Neural cell (in vitro differentiated cells): ENCODE data around the gene MEX3D. TPM values are rescaled to one million over a fixed set of nuclear protein-coding genes. Genes with fewer than 3 reads are reported as not detected.

Experiments used
- H2AFZ ChIP-seq: fragments of 200-600, 300-800 bp; sonication (generic), shearing (Covaris generic); 2 replicates; pipeline ENCODE4 v1.6.0; 2014; ENCODE audit warnings: low read depth, mild to moderate bottlenecking, antibody characterized with exemption, low read length, moderate library complexity
- H3F3A ChIP-seq: fragments of 200-600 bp; shearing (Covaris generic); 2 replicates; pipeline ENCODE4 v1.6.1; 2016; ENCODE audit warnings: mild to moderate bottlenecking, moderate library complexity, mixed read lengths, antibody characterized with exemption, low read length; ENCODE audit not compliant: insufficient read depth, poor library complexity, severe bottlenecking
- H3K27ac ChIP-seq: fragments of 200-600, 300-800 bp; sonication (generic), shearing (Covaris generic); 2 replicates; pipeline ENCODE4 v1.5.1; 2014; ENCODE audit warnings: mild to moderate bottlenecking, low read length, moderate library complexity
- H3K27me3 ChIP-seq: fragments of 300-800, 200-600 bp; sonication (generic), shearing (Covaris generic); 2 replicates; pipeline ENCODE4 v1.6.0; 2014; ENCODE audit warnings: mild to moderate bottlenecking, low read depth, low read length, moderate library complexity; ENCODE audit not compliant: insufficient read depth
- H3K36me3 ChIP-seq: fragments of 300-800, 200-600 bp; sonication (generic), shearing (Covaris generic); 2 replicates; pipeline ENCODE4 v1.5.1; 2014; ENCODE audit warnings: mild to moderate bottlenecking, antibody characterized with exemption, low read length, moderate library complexity; ENCODE audit not compliant: insufficient read depth
- H3K4me2 ChIP-seq: fragments of 300-800, 200-600 bp; sonication (generic), shearing (Covaris generic); 2 replicates; pipeline ENCODE4 v1.6.0; 2014; ENCODE audit warnings: mild to moderate bottlenecking, low read length
- H3K4me3 ChIP-seq: fragments of 300-800, 200-600 bp; sonication (generic), shearing (Covaris generic); 2 replicates; pipeline ENCODE4 v1.5.1; 2014; ENCODE audit warnings: mild to moderate bottlenecking, low read length, moderate library complexity
- H3K79me2 ChIP-seq: fragments of 200-600 bp; shearing (Covaris generic); replicated peaks from 2 replicates; pipeline ENCODE4 v1.6.0; 2014; ENCODE audit warnings: mild to moderate bottlenecking, low read length, moderate library complexity; ENCODE audit not compliant: insufficient read depth
- H3K9ac ChIP-seq: fragments of 300-800, 200-600 bp; sonication (generic), shearing (Covaris generic); 2 replicates; pipeline ENCODE4 v1.6.1; 2016; ENCODE audit warnings: mild to moderate bottlenecking, low read length, mixed read lengths
- H3K9me2 ChIP-seq: fragments of 200-600 bp; shearing (Covaris generic); 2 replicates; pipeline ENCODE4 v1.6.1; 2016; ENCODE audit warnings: mild to moderate bottlenecking, low read length, mixed read lengths; ENCODE audit not compliant: insufficient read depth
- H3K9me3 ChIP-seq: fragments of 200-600, 300-800 bp; sonication (generic), shearing (Covaris generic); 2 replicates; pipeline ENCODE4 v1.6.1; 2016; ENCODE audit warnings: mild to moderate bottlenecking, mixed run types, low read length, moderate library complexity, mixed read lengths
- H4K20me1 ChIP-seq: fragments of 200-600 bp; shearing (Covaris generic); 2 replicates; pipeline ENCODE4 v1.6.1; 2016; ENCODE audit warnings: mild to moderate bottlenecking, mixed run types; ENCODE audit not compliant: insufficient read depth
- EP300 ChIP-seq: fragments of 450-650 bp; conservative IDR thresholded peaks from 2 replicates; pipeline ENCODE4 v1.6.1; 2014; ENCODE audit warnings: antibody characterized with exemption, mild to moderate bottlenecking, moderate library complexity; ENCODE audit not compliant: poor library complexity, severe bottlenecking
- EZH2 ChIP-seq: fragments of 200-600, 300-800 bp; shearing (Covaris generic), sonication (generic); IDR thresholded peaks from 2 replicates; pipeline ENCODE4 v1.6.1; 2014; ENCODE audit warnings: antibody characterized with exemption, low read length, borderline replicate concordance, mild to moderate bottlenecking; ENCODE audit not compliant: insufficient read depth, poor library complexity, severe bottlenecking
- MXI1 ChIP-seq: fragments of 450-650 bp; conservative IDR thresholded peaks from 2 replicates; pipeline ENCODE4 v1.6.1; 2014; ENCODE audit warnings: antibody characterized with exemption, mild to moderate bottlenecking; ENCODE audit not compliant: poor library complexity, severe bottlenecking
- POLR2AphosphoS5 ChIP-seq: IDR thresholded peaks from 2 replicates; pipeline ENCODE4 v1.6.1; 2012
- RAD21 ChIP-seq: fragments of 450-650 bp; conservative IDR thresholded peaks from 2 replicates; pipeline ENCODE4 v1.6.1; 2014; ENCODE audit warnings: antibody characterized with exemption, mild to moderate bottlenecking, moderate library complexity
- SMC3 ChIP-seq: fragments of 450-650 bp; conservative IDR thresholded peaks from 2 replicates; pipeline ENCODE4 v1.6.1; 2014; ENCODE audit warnings: antibody characterized with exemption, mild to moderate bottlenecking, moderate library complexity; ENCODE audit not compliant: poor library complexity
- TAF1 ChIP-seq: IDR thresholded peaks from 2 replicates; pipeline ENCODE4 v1.6.1; 2012; ENCODE audit warnings: low read depth
- polyA plus RNA-seq: library from polyadenylated mRNA; depleted of rRNA; stranded (reverse); fragments of >200 nt; gene quantifications from 2 replicates; pipeline ENCODE4 v1.2.3, GENCODE V29; 2014
- TF ChIP-seq, protein P1 (sequence below): fragments of 450-650 bp; IDR thresholded peaks from 2 replicates; pipeline ENCODE4 v1.5.1; 2014; ENCODE audit warnings: antibody characterized with exemption, mild to moderate bottlenecking, moderate library complexity; ENCODE audit not compliant: poor library complexity, severe bottlenecking
- TF ChIP-seq, protein P2 (sequence below): IDR thresholded peaks from 2 replicates; pipeline ENCODE4 v1.6.1; 2012; ENCODE audit warnings: borderline replicate concordance

The MEX3D gene
- polyA plus RNA-seq, 1 donor from 2014 or later, result 20.8 TPM

- Histone ChIP-seq H3K9ac (no peak overlapping the region), H3K9me2 (no peaks in the 10 kb centered on the region), H3K27me3 (no peaks in the 10 kb centered on the region), H3F3A (no peaks in the 10 kb centered on the region), H3K27ac (no peak overlapping the region), H4K20me1 (no peaks in the 10 kb centered on the region), H3K36me3 (peaks cover 7% of the 10 kb centered on the region), H3K9me3 (no peaks in the 10 kb centered on the region), H3K79me2 (peaks cover 5% of the 10 kb centered on the region), H3K4me3 (no peak overlapping the region), H2AFZ (no peak overlapping the region), H3K4me2 (no peak overlapping the region)
- TF ChIP-seq TAF1 (no peak), RAD21 (no peak), POLR2AphosphoS5 (no peak), EZH2 (no peak), EP300 (no peak), SMC3 (no peak), MXI1 (no peak)
- TF ChIP-seq, protein P1, sequence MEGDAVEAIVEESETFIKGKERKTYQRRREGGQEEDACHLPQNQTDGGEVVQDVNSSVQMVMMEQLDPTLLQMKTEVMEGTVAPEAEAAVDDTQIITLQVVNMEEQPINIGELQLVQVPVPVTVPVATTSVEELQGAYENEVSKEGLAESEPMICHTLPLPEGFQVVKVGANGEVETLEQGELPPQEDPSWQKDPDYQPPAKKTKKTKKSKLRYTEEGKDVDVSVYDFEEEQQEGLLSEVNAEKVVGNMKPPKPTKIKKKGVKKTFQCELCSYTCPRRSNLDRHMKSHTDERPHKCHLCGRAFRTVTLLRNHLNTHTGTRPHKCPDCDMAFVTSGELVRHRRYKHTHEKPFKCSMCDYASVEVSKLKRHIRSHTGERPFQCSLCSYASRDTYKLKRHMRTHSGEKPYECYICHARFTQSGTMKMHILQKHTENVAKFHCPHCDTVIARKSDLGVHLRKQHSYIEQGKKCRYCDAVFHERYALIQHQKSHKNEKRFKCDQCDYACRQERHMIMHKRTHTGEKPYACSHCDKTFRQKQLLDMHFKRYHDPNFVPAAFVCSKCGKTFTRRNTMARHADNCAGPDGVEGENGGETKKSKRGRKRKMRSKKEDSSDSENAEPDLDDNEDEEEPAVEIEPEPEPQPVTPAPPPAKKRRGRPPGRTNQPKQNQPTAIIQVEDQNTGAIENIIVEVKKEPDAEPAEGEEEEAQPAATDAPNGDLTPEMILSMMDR, result no peak
- TF ChIP-seq, protein P2, sequence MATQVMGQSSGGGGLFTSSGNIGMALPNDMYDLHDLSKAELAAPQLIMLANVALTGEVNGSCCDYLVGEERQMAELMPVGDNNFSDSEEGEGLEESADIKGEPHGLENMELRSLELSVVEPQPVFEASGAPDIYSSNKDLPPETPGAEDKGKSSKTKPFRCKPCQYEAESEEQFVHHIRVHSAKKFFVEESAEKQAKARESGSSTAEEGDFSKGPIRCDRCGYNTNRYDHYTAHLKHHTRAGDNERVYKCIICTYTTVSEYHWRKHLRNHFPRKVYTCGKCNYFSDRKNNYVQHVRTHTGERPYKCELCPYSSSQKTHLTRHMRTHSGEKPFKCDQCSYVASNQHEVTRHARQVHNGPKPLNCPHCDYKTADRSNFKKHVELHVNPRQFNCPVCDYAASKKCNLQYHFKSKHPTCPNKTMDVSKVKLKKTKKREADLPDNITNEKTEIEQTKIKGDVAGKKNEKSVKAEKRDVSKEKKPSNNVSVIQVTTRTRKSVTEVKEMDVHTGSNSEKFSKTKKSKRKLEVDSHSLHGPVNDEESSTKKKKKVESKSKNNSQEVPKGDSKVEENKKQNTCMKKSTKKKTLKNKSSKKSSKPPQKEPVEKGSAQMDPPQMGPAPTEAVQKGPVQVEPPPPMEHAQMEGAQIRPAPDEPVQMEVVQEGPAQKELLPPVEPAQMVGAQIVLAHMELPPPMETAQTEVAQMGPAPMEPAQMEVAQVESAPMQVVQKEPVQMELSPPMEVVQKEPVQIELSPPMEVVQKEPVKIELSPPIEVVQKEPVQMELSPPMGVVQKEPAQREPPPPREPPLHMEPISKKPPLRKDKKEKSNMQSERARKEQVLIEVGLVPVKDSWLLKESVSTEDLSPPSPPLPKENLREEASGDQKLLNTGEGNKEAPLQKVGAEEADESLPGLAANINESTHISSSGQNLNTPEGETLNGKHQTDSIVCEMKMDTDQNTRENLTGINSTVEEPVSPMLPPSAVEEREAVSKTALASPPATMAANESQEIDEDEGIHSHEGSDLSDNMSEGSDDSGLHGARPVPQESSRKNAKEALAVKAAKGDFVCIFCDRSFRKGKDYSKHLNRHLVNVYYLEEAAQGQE, result no peak
These were observed 12.8 kb upstream of the MEX3D start for GRCh38 chr19:1580957-1581356.

GRCh38 chr19:1580382-1580781, 12.3 kb upstream of the MEX3D start:
- TF ChIP-seq SMC3, result no peak
- no peak for TF ChIP-seq MXI1
- TF ChIP-seq RAD21, result no peak
- no peak for TF ChIP-seq EP300
- TF ChIP-seq TAF1, result no peak
- TF ChIP-seq, protein P1, result no peak
- TF ChIP-seq, protein P2, result no peak
- no peak for TF ChIP-seq POLR2AphosphoS5
- no peak for TF ChIP-seq EZH2
- H3K4me2 ChIP-seq, result no peak overlapping the region
- no peaks in the 10 kb centered on the region for H4K20me1 ChIP-seq
- H3F3A ChIP-seq, result no peaks in the 10 kb centered on the region
- H3K9me3 ChIP-seq, result no peaks in the 10 kb centered on the region
- no peak overlapping the region for H2AFZ ChIP-seq
- no peak overlapping the region for H3K9ac ChIP-seq
- peaks cover 7% of the 10 kb centered on the region for H3K36me3 ChIP-seq
- no peaks in the 10 kb centered on the region for H3K9me2 ChIP-seq
- no peak overlapping the region for H3K4me3 ChIP-seq
- H3K27ac ChIP-seq, result no peak overlapping the region
- H3K27me3 ChIP-seq, result no peaks in the 10 kb centered on the region
- H3K79me2 ChIP-seq, result no peaks in the 10 kb centered on the region
